ENCODE measurements around the gene GRIP1. TPM values are rescaled to one million over a fixed set of nuclear protein-coding genes. Genes with fewer than 3 reads are reported as not detected.

The GRIP1 gene
- total and polyA plus RNA-seq, 2 of the 4 experiments (the other 2 are of a cell fraction): under 0.01 to 0.07 TPM

DNA sequence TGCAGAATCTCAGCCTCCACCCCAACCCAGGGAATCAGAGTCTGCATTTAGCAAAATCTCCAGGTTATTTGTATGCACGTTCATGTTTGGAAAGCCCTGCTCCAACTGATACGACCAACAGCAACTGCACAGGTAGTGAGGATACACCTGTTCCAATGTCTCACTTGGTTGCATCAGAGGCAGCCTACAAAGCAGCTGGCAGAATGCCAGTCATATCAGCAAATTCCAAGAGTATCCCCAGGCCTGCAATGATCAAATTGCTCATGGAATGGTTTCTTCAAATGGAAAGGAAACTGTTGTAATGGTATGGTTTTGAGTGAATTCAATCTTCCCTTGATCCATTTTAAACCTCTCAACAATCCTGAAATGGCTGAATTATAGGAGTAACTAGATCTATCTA is 75.4 kb downstream of the GRIP1 start:
- intact Hi-C loops (cut with micrococcal nuclease): no loop called here
- Histone ChIP-seq H2BK5ac (ENCODE audit: low read depth, low read length, poor library complexity, severe bottlenecking) (no peak overlapping the region), H2AK9ac (replicated peaks; ENCODE audit: low read depth, low read length, poor library complexity) (no peak overlapping the region), H3K56ac (ENCODE audit: extremely low read depth, insufficient read depth, low read length) (no peak overlapping the region), H3K18ac (ENCODE audit: low read depth, low read length) (no peak overlapping the region), H3K27ac (ENCODE audit: insufficient read depth, low read length) (no peak overlapping the region), H3K9me1 (ENCODE audit: insufficient read depth, low read length) (no peaks in the 10 kb centered on the region), H3K4ac (ENCODE audit: low read depth, low read length) (no peak overlapping the region), H4K5ac (ENCODE audit: low read depth, low read length) (no peak overlapping the region), H4K20me1 (ENCODE audit: insufficient read depth, low read length) (no peaks in the 10 kb centered on the region), H2AK5ac (ENCODE audit: low read depth, low read length) (no peak overlapping the region), H3K9me3 (ENCODE audit: control insufficient read depth, insufficient read depth, low read length) (no peaks in the 10 kb centered on the region), H2BK15ac (ENCODE audit: low read depth, low read length) (no peak overlapping the region), H3K4me1 (ENCODE audit: control insufficient read depth, insufficient read depth, low read length) (no peaks in the 10 kb centered on the region), H4K91ac (ENCODE audit: insufficient read depth, low read depth, low read length) (no peak overlapping the region), H3K79me1 (ENCODE audit: low read depth in 1 of 2, low read length in 2 of 2) (no peaks in the 10 kb centered on the region), H3K9ac (ENCODE audit: low read depth, low read length) (no peak overlapping the region), H3K23ac (ENCODE audit: low read depth, low read length) (no peak overlapping the region), H3K36me3 (ENCODE audit: control insufficient read depth, insufficient read depth, low read length) (no peaks in the 10 kb centered on the region), H2AFZ (replicated peaks; ENCODE audit: low read length, poor library complexity) (no peak overlapping the region), H3K14ac (replicated peaks; ENCODE audit: low read depth, low read length) (no peak overlapping the region), H3K4me3 (ENCODE audit: insufficient read depth, low read depth, low read length) (no peak overlapping the region), H4K8ac (ENCODE audit: low read depth in 2 of 2, low read length in 2 of 2) (no peak overlapping the region), H3K27me3 (ENCODE audit: control insufficient read depth, insufficient read depth, low read length) (no peaks in the 10 kb centered on the region), H2BK20ac (ENCODE audit: low read depth, low read length) (no peak overlapping the region), H2BK120ac (ENCODE audit: low read depth, low read length) (no peak overlapping the region), H3K4me2 (ENCODE audit: low read depth, low read length) (no peak overlapping the region)
- ATAC-seq (ENCODE audit: low read depth) (no peak), DNase-seq (no peak)
- dilution Hi-C loops (cut with HindIII; ENCODE audit: low sequenced_read_pairs, unreplicated experiment): no loop called here
- BruUV-seq (replicated peaks): no TSS peak
- no peak for TF ChIP-seq RFX5 (IDR thresholded peaks at IDR 0.05; ENCODE audit: low read depth, low read length)
- no peak for TF ChIP-seq RAD21 (IDR thresholded peaks at IDR 0.05; ENCODE audit: low read length)
- no peak for TF ChIP-seq SMC3 (IDR thresholded peaks at IDR 0.05; ENCODE audit: low read depth, low read length)
- no peak for TF ChIP-seq BHLHE40 (IDR thresholded peaks at IDR 0.05; ENCODE audit: low read depth, low read length)
- TF ChIP-seq, protein P1, sequence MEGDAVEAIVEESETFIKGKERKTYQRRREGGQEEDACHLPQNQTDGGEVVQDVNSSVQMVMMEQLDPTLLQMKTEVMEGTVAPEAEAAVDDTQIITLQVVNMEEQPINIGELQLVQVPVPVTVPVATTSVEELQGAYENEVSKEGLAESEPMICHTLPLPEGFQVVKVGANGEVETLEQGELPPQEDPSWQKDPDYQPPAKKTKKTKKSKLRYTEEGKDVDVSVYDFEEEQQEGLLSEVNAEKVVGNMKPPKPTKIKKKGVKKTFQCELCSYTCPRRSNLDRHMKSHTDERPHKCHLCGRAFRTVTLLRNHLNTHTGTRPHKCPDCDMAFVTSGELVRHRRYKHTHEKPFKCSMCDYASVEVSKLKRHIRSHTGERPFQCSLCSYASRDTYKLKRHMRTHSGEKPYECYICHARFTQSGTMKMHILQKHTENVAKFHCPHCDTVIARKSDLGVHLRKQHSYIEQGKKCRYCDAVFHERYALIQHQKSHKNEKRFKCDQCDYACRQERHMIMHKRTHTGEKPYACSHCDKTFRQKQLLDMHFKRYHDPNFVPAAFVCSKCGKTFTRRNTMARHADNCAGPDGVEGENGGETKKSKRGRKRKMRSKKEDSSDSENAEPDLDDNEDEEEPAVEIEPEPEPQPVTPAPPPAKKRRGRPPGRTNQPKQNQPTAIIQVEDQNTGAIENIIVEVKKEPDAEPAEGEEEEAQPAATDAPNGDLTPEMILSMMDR (conservative IDR thresholded peaks at IDR 0.05; ENCODE audit: low read depth, low read length): no peak
- no peak for TF ChIP-seq FOS (IDR thresholded peaks at IDR 0.05; ENCODE audit: low read depth, low read length)
- TF ChIP-seq, protein P2, sequence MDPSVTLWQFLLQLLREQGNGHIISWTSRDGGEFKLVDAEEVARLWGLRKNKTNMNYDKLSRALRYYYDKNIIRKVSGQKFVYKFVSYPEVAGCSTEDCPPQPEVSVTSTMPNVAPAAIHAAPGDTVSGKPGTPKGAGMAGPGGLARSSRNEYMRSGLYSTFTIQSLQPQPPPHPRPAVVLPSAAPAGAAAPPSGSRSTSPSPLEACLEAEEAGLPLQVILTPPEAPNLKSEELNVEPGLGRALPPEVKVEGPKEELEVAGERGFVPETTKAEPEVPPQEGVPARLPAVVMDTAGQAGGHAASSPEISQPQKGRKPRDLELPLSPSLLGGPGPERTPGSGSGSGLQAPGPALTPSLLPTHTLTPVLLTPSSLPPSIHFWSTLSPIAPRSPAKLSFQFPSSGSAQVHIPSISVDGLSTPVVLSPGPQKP (IDR thresholded peaks at IDR 0.05; ENCODE audit: borderline replicate concordance, low read depth, low read length): no peak
- no peak for TF ChIP-seq MAZ (IDR thresholded peaks at IDR 0.05; ENCODE audit: borderline replicate concordance, low read depth, low read length)
- TF ChIP-seq, protein P3, sequence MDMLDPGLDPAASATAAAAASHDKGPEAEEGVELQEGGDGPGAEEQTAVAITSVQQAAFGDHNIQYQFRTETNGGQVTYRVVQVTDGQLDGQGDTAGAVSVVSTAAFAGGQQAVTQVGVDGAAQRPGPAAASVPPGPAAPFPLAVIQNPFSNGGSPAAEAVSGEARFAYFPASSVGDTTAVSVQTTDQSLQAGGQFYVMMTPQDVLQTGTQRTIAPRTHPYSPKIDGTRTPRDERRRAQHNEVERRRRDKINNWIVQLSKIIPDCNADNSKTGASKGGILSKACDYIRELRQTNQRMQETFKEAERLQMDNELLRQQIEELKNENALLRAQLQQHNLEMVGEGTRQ (IDR thresholded peaks at IDR 0.05; ENCODE audit: low read depth, low read length): no peak
- TF ChIP-seq NFE2L2 (IDR thresholded peaks at IDR 0.05; ENCODE audit: low read depth, low read length): no peak
- TF ChIP-seq CEBPB (IDR thresholded peaks at IDR 0.05; ENCODE audit: low read depth, low read length): no peak
- no peak for TF ChIP-seq RCOR1 (IDR thresholded peaks at IDR 0.05; ENCODE audit: insufficient replicate concordance, low read length)
- no peak for TF ChIP-seq MXI1 (IDR thresholded peaks at IDR 0.05; ENCODE audit: borderline replicate concordance, low read depth, low read length)
- TF ChIP-seq CHD1 (IDR thresholded peaks at IDR 0.05; ENCODE audit: low read depth, low read length): no peak
- no peak for TF ChIP-seq POLR2A (IDR thresholded peaks at IDR 0.05; ENCODE audit: low read depth, low read length)
- TF ChIP-seq MAFK (IDR thresholded peaks at IDR 0.05; ENCODE audit: low read depth, low read length): no peak
- 60% methylated on average over 2 of the region's 2 CpGs; no CpG with 5 or more reads in 1 of the 2 experiments for WGBS, 2 experiments (ENCODE audit: extremely low coverage in 2 of 2, insufficient read length in 1 of 2)
- CTCF ChIA-PET: no interaction called here
- in situ Hi-C loops (cut with MboI; ENCODE audit: low sequenced_read_pairs): no loop called here
- POLR2A ChIA-PET (ENCODE audit: unreplicated experiment): no interaction called here
